Neutrophil (primary cell): ENCODE data around the gene LPP.
A peak's percentile ranks its signal among the peaks of the same experiment; 100 is the strongest.

Experiments
- H3K27ac ChIP-seq: fragments of 200-600 bp; sonication (generic); 2 replicates; pipeline ENCODE4 v1.5.1; 2016; ENCODE audit warnings: mild to moderate bottlenecking, moderate library complexity
- H3K27me3 ChIP-seq: fragments of 200-600 bp; sonication (generic); 2 replicates; pipeline ENCODE4 v1.6.0; 2016; ENCODE audit warnings: mild to moderate bottlenecking
- H3K36me3 ChIP-seq: fragments of 200-600 bp; sonication (generic); 2 replicates; pipeline ENCODE4 v1.5.1; 2017
- H3K4me1 ChIP-seq, 2 experiments: fragments of 200-600 bp in 1 of 2; sonication (generic) in 1 of 2; 1 replicate in 1 of 2; 2 replicates in 1 of 2; pipeline versions ENCODE4 v1.5.1 to v1.6.1; 2013 to 2016; ENCODE audit warnings: low read depth in 1 of 2, low read length in 1 of 2, mild to moderate bottlenecking in 1 of 2, moderate library complexity in 1 of 2; ENCODE audit not compliant: control insufficient read depth in 1 of 2, insufficient read depth in 1 of 2
- H3K4me3 ChIP-seq, 2 experiments: fragments of 200-600 bp in 1 of 2; sonication (generic) in 1 of 2; 1 replicate in 1 of 2; 2 replicates in 1 of 2; pipeline ENCODE4 v1.5.1; 2013 to 2016; ENCODE audit warnings: low read depth in 1 of 2, low read length in 1 of 2, mild to moderate bottlenecking in 1 of 2, moderate library complexity in 1 of 2
- H3K9me3 ChIP-seq: fragments of 200-600 bp; sonication (generic); 2 replicates; pipeline ENCODE4 v1.5.1; 2016
- TF ChIP-seq, protein P1 (sequence below): fragments of 200-600 bp; sonication (generic); IDR thresholded peaks from 2 replicates; pipeline ENCODE4 v1.5.1; 2016; ENCODE audit warnings: antibody characterized with exemption

LPP gene

DNA sequence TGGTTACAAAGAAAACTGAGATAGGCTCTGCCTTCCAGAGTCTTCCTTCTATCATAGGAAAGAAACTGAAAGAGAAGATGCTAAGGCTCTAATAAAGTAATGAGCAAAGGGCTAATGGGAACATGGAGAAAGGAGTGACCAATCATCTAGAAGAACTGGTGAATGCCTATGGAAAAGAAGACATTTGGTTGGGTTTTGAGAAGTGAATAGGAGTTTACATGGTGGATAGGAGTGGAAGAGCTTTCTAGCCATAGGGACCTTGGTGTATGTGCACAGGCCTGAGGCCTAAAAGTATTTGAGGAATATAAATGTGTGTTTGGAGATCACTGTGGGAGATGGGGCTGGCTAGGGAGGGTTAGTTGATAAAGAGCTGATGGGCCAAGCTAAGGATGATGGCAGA is 6.8 kb downstream of the LPP start:
- H3K27ac ChIP-seq = no peak overlapping the region
- H3K9me3 ChIP-seq = no peaks in the 10 kb centered on the region
- no peaks in the 10 kb centered on the region for H3K27me3 ChIP-seq
- H3K36me3 ChIP-seq = no peaks in the 10 kb centered on the region
- TF ChIP-seq, protein P1, sequence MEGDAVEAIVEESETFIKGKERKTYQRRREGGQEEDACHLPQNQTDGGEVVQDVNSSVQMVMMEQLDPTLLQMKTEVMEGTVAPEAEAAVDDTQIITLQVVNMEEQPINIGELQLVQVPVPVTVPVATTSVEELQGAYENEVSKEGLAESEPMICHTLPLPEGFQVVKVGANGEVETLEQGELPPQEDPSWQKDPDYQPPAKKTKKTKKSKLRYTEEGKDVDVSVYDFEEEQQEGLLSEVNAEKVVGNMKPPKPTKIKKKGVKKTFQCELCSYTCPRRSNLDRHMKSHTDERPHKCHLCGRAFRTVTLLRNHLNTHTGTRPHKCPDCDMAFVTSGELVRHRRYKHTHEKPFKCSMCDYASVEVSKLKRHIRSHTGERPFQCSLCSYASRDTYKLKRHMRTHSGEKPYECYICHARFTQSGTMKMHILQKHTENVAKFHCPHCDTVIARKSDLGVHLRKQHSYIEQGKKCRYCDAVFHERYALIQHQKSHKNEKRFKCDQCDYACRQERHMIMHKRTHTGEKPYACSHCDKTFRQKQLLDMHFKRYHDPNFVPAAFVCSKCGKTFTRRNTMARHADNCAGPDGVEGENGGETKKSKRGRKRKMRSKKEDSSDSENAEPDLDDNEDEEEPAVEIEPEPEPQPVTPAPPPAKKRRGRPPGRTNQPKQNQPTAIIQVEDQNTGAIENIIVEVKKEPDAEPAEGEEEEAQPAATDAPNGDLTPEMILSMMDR = no peak
- peaks cover 10 to 22% of the 10 kb centered on the region in 2 experiments for H3K4me1 ChIP-seq
- no peak overlapping the region for H3K4me3 ChIP-seq

DNA sequence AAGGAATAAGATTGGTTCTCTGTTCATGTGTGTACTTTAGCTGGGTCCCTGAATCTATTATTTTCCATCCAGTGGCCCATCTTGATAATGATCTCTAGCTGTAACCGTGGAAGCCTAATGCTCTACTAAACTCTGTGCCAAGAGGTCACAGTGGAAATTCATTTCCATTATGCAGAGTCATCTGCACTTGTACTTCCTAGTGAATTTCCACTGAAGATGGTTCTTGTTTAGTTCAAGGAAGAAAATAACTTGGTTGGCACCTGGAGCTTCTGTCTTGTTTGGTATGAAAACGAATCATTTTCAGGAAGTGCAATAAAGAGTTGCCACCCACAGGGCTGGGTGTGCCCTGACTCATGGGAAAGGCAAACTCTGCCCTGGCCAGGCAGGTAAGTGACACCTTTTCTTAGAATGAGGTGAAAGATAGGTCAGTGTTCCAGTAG is 10.3 kb downstream of the LPP start:
- H3K9me3 ChIP-seq = no peaks in the 10 kb centered on the region
- TF ChIP-seq, protein P1 = peak; percentile 26
- peaks cover 10 to 12% of the 10 kb centered on the region in 2 experiments for H3K4me1 ChIP-seq
- H3K27me3 ChIP-seq = no peaks in the 10 kb centered on the region
- no peak overlapping the region for H3K4me3 ChIP-seq
- no peaks in the 10 kb centered on the region for H3K36me3 ChIP-seq
- peak overlapping the region; percentile 76 for H3K27ac ChIP-seq

DNA sequence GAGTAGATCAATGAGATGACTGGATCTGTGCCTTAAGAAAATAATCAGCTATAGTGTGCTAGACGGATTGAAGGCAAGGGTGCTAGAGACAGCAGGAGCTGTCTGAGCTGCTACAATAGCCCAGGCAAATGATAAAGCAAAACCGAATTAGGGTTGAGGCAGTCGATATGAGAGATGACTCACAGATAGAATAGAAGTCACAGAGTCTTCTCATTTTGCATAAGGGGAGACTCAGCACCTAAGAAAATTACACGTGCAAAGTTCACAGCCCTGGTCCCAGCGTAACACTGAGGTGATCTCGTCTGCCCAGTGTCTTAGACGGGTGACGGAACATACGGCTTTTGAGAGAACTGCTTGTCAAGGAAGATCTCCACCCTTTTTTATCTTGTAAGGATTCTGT is 11.6 kb downstream of the LPP start:
- Histone ChIP-seq H3K9me3 (no peaks in the 10 kb centered on the region), H3K36me3 (no peaks in the 10 kb centered on the region), H3K4me3 (no peak overlapping the region), H3K4me1 (peaks cover 10 to 12% of the 10 kb centered on the region in 2 experiments), H3K27ac (no peak overlapping the region), H3K27me3 (no peaks in the 10 kb centered on the region)
- TF ChIP-seq, protein P1 = no peak

DNA sequence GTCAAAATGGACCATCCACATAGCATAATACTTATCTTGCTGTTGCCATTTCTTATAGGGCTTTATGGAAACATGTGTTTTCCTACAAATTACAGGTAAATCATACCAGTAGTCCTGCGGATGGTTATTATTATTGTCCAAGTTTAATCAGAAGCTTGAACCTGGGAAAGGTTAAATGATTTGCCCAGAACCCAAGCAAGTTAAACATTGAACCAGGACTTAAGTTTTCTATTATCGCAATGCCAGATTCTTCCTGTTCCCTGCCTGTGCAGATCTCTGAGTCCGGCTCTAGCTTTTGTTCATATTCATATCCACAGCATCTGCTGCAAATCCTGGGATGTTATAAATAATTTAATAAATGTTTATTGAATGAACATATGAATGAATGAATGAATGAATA is 12.5 kb downstream of the LPP start:
- Histone ChIP-seq H3K9me3 (no peaks in the 10 kb centered on the region), H3K4me3 (no peak overlapping the region)

DNA sequence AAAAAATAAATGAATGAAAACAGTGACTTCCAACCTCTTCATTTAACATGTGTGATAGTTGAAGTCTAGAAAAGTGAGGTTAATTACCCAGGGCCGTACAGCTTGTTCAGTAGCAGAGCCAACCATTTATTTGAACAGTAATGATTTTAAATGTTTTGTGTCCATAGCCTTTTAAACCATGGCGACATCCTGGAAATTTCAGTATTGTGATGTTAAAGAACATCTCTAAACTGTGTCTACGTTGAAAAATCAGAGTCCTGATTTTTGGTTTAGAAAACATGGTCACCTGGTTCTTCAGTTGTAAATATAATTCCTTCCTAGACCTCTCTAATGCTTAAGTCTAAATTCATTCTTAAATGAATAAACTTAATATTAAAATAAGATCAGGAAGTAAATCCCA is 14.2 kb downstream of the LPP start:
- TF ChIP-seq, protein P1 = no peak
- H3K27me3 ChIP-seq = no peaks in the 10 kb centered on the region
- H3K4me1 ChIP-seq = peaks cover 10 to 12% of the 10 kb centered on the region in 2 experiments
- no peak overlapping the region for H3K27ac ChIP-seq
- no peak overlapping the region for H3K4me3 ChIP-seq
- H3K36me3 ChIP-seq = no peaks in the 10 kb centered on the region
- H3K9me3 ChIP-seq = no peaks in the 10 kb centered on the region

More for the DNA sequence above, 12.5 kb downstream of the LPP start:
- Histone ChIP-seq H3K4me1 (peaks cover 10 to 12% of the 10 kb centered on the region in 2 experiments), H3K27ac (no peak overlapping the region), H3K36me3 (no peaks in the 10 kb centered on the region), H3K27me3 (no peaks in the 10 kb centered on the region)
- TF ChIP-seq, protein P1 = no peak

DNA sequence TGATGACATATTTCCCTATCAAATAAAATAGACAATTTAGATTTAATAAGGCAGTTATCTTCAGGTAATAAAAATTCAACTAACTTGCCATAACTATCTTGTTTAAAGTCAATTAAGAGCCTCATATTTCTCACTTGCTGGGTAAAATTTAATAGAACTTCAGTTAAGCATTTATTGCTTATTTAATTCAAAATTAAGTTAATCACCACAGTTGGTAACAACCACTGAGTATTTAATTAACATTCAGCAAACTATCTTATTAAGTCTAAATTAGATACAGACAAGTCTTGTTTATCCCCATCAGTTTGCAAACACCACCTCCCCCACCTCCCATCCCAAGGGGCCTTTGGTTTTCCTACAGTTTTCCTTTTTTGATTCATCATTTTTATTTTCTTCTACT is 14.7 kb downstream of the LPP start:
- no peak overlapping the region for H3K27ac ChIP-seq
- H3K27me3 ChIP-seq = no peaks in the 10 kb centered on the region
- no peaks in the 10 kb centered on the region for H3K36me3 ChIP-seq
- H3K4me3 ChIP-seq = no peak overlapping the region
- TF ChIP-seq, protein P1 = no peak
- no peaks in the 10 kb centered on the region for H3K9me3 ChIP-seq
- peaks cover 10 to 12% of the 10 kb centered on the region in 2 experiments for H3K4me1 ChIP-seq
